Measurements from ENCODE around the gene APP.
A peak's percentile ranks its signal among the peaks of the same experiment; 100 is the strongest.

APP gene

DNA sequence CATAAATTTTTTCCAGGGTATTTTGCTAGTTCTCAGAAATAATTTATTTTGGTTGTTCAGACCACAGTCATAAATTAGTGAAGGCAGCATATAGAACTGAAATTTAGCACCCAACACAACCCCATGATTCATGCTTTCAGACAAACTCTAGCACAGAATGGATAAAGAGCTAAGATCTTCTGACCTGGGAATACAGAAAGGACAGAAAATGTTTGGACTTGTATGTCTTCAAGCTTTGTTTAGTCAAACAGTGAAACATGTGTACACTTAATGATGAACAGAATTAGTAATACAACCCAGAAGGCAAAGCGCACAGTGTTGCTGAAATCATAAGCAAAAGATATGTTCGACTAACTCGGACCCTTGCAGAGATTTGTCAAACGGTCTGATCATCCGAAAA is 205.6 kb downstream of the APP start:
- Histone ChIP-seq H3K27ac (peak overlapping the region in 5 of 21 experiments; percentile 12 to 80 (median 29)), H3K4me3 (no peak overlapping the region)

DNA sequence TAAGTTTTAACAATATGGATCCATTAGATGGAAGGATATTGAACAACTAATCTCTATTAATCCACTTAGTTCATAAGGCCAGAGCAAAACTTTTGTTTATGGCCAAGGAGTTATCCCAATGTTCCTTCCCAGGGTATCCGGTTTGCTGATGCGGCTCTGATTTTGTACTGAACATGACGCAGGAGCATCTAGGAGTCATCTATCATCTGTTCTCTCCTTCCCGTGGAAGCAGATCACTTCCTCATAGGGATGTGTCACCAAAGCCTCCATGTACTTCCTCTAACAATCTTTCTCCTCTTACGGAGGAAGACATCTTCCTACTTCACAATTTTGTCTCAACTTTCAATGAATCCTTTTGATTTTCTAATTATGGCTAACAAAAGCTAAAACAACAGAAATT is 206.6 kb downstream of the APP start:
- Histone ChIP-seq H3K27ac (peak overlapping the region in 16 of 21 experiments; percentile 4 to 81 (median 56)), H3K4me3 (no peak overlapping the region)

- no peak overlapping the region for H3K4me3 ChIP-seq
- H3K27ac ChIP-seq, result peak overlapping the region in 12 of 21 experiments; percentile 4 to 81 (median 66)
Observed at GRCh38 chr21:25963181-25963580, 207.4 kb downstream of the APP start.

GRCh38 chr21:25961042-25961441 is 209.5 kb downstream of the APP start:
- H3K4me3 ChIP-seq, result no peak overlapping the region
- no peak overlapping the region for H3K27ac ChIP-seq

- H3K27ac ChIP-seq, result no peak overlapping the region
Observed at GRCh38 chr21:25960402-25960801, 210.2 kb downstream of the APP start.

GRCh38 chr21:25959799-25960198 is 210.8 kb downstream of the APP start:
- H3K4me3 ChIP-seq, result no peak overlapping the region
- H3K27ac ChIP-seq, result no peak overlapping the region

More at GRCh38 chr21:25960402-25960801, 210.2 kb downstream of the APP start:
- H3K4me3 ChIP-seq, result no peak overlapping the region

GRCh38 chr21:25956993-25957714 is 213.4 kb downstream of the APP start:
- Histone ChIP-seq H3K4me3 (no peak overlapping the region), H3K27ac (peak overlapping the region in 1 of 21 experiments; percentile 34)

DNA sequence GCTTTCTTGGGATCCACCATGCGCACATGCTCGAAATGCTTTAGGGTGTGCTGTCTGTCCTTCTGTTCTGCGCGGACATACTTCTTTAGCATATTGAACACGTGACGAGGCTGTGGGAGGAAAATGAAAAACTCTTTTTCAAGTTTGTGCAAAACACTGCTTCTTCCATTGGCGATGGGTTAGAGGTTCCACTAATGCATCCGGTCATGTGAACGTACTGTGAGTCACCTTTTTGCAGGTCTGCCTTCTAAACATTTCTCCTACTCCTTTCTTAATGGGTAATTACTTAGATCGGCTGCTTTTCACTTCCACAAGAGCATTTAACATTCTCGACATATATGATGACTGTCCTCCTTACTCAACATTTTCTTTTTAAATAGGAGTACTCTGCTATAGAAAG is 214.9 kb downstream of the APP start:
- H3K27ac ChIP-seq, result no peak overlapping the region
- no peak overlapping the region for H3K4me3 ChIP-seq

DNA sequence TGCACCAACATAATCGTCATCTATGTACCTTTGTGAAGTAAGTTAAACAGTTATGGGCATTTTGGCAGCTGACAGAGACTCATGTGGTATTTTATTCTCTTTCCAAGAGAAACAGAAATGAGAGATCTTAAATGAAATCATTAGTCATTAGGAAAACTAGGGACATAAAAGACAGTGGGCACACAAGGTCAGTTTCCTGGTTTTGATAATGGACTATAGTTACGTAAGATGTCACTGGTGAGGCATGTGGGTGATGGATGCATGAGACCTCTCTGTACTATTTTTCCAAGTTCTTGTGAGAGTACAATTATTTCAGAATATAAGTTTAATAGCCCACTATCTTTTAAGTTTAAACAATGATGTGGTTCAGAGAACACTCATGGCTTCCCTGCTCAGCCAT is 216.9 kb downstream of the APP start:
- Histone ChIP-seq H3K27ac (peak overlapping the region in 2 of 21 experiments; percentile 9 to 47), H3K4me3 (no peak overlapping the region)

- Histone ChIP-seq H3K4me3 (no peak overlapping the region), H3K27ac (peak overlapping the region in 2 of 21 experiments; percentile 9 to 38)
Observed at GRCh38 chr21:25953196-25953595, 217.4 kb downstream of the APP start.

DNA sequence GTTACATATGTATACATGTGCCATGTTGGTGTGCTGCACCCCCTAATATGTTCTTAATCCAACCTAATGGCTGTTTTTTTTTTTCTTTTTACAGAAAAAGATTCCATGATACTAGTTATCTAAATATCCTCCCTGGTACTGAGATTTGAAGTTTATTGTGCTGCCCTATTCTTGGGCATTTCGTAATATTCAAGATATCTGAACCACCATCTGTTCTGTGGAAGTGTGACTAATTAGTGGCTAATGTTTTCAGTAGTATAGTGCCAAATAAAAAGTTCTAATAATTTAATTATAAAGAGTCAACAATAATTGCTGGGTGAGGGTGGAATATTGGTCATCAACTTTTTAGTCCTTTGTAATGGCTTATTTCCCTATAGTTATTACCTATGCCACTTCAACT is 218.3 kb downstream of the APP start:
- Histone ChIP-seq H3K27ac (no peak overlapping the region), H3K4me3 (no peak overlapping the region)

DNA sequence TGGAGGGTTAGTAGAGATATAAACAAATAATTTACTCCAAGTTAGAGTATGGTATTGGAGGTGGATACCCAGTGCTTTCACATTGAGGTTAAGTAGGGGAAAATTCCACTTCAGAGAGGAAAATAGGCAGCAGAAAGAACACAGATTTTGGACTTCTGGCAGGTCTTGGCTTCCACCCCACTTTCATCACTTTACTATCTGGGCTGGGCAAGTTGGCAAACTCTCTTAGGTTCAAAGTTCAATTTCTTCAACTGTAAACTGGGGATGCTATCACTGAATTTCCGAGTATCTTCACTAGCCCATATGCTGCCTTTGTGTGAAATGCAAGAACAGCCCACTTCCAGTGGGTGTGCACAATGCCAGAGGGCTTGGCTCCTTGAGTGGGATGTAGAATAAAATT is 220.9 kb downstream of the APP start:
- Histone ChIP-seq H3K4me3 (no peak overlapping the region), H3K27ac (no peak overlapping the region)

DNA sequence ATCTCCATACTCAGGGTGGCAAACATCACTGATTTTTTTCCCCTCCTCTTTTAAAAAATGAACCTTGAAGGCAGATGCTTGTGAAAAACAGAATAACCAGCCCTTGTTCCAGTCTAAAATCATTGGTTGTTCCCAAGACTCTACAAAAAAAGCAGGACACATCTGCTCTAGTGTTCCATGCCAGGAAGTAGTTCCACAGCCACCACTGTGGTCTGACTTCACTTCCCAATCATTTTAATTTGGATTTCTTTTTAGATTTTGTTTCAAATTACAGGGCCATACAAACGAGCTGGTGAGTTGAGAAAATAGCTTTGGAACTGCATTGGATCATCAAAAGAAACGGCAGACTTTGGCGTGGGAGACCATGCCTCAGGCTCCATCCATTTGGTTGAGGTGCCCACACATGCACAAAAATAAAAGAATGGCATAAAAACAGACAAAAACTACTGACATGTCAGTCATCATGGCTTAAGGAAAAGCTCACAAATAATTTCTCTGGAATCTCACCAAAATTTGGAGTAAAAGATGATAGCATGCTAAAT is 225.8 kb downstream of the APP start:
- H3K27ac ChIP-seq, result no peak overlapping the region
- H3K4me3 ChIP-seq, result no peak overlapping the region

GRCh38 chr21:25944082-25944481 is 226.5 kb downstream of the APP start:
- Histone ChIP-seq H3K27ac (no peak overlapping the region), H3K4me3 (no peak overlapping the region)

DNA sequence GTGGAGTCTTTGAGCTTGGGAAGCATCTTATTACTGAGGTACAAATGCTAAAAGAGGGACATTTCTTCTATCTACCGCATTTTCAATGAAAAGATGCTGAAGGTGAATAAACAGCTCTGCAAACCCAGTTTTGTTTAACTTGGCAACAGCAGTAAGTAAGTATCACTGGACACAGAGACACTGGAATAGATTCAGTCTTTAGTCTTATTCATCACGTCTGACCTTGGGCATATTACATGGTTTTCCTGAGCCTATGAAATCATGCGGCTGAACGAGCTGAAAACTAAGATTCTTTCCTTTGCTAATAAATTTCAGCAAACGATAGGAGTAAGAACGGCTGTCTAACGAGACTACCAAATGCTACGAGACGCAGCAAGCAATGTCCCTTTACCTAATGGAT is 228.4 kb downstream of the APP start:
- H3K4me3 ChIP-seq, result no peak overlapping the region
- H3K27ac ChIP-seq, result no peak overlapping the region

- peak overlapping the region in 2 of 21 experiments; percentile 3 to 23 for H3K27ac ChIP-seq
- H3K4me3 ChIP-seq, result no peak overlapping the region
Observed at GRCh38 chr21:25939396-25939761, 231.2 kb downstream of the APP start.

- peak overlapping the region in 3 of 21 experiments; percentile 21 to 27 (median 23) for H3K27ac ChIP-seq
- no peak overlapping the region for H3K4me3 ChIP-seq
Observed at GRCh38 chr21:25938658-25939395, 231.7 kb downstream of the APP start.

GRCh38 chr21:25936776-25937175 is 233.8 kb downstream of the APP start:
- H3K4me3 ChIP-seq, result no peak overlapping the region
- peak overlapping the region in 1 of 21 experiments; percentile 22 for H3K27ac ChIP-seq

DNA sequence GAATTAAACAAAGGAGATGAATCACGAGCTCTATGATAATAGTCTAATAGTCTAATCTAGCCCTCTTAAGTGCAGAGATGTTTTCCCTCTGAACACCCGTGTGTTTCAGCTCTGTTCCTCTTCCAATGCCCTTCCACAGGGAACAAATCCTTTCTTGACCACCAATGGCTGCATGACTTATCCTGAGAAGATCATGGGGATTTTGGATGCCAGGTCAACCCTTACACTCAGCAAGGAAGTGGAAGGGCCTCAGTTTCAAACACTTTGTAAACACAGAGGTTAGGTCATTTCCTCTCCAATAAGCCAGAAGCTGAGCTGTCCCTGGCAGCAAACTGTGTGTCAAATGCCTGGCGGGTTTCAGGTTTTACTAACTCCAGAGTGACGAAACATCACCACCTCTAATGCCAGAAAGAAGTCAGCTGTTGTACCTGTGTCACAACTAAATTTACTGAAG is 235.8 kb downstream of the APP start:
- Histone ChIP-seq H3K27ac (peak overlapping the region in 8 of 21 experiments; percentile 8 to 57 (median 34)), H3K4me3 (no peak overlapping the region)

DNA sequence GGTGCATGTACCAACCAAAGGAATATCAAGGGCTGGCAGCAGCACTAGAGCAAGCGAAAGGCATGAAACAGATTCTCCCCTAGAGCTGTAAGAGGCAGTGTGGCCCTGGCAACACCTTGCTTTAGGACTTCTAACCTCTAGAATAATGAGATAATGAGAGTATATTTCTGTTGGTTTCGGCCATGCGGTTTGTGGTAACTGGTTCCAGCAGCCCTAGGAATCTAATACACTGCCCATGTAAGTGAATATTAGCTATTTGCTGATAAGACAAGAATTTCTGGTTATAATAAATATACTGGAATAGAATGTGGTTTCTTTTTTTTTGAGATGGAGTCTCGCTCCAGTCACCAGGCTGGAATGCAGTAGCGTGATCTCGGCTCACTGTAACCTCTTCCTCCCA is 236.4 kb downstream of the APP start:
- no peak overlapping the region for H3K4me3 ChIP-seq
- H3K27ac ChIP-seq, result peak overlapping the region in 3 of 21 experiments; percentile 29 to 57 (median 47)

- no peak overlapping the region for H3K4me3 ChIP-seq
Observed at GRCh38 chr21:25931765-25932164, 238.8 kb downstream of the APP start.

More at GRCh38 chr21:25931765-25932164, 238.8 kb downstream of the APP start:
- H3K27ac ChIP-seq, result peak overlapping the region in 1 of 21 experiments; percentile 25

Measured in skin epidermis (tissue), 12 donors.